GM19238 (cell line): Measurements from ENCODE around the gene VSIG1.
A peak's percentile ranks its signal among the peaks of the same experiment; 100 is the strongest.

Source experiments
- DNase-seq: peaks from one replicate; pipeline ENCODE4 v3.0.0; 2011; ENCODE audit warnings: low spot score; ENCODE audit not compliant: insufficient read length

The VSIG1 gene

DNA sequence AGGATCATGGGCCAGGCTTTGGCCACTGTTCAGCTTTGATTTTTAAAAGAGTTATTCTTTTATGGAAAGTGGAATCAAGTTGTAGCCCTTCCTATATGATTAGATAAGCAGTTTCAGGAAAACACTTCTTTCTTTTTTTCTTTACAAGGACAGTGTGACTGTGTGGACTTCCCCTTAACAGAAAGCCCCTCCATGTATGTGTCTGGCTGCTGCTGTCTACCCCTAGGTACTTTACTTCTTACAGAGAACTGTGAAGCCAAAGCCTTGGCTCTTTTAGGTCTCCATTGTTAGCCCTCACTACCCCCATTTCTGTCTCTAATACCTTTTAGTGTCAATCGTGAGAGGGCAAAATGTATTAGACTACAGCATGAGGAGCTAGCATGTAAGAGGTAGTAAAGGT lies 19.1 kb downstream of the VSIG1 start:
- DNase-seq: no peak

- DNase-seq: no peak
Observed at GRCh38 chrX:108064613-108065012, 19.7 kb downstream of the VSIG1 start.

DNA sequence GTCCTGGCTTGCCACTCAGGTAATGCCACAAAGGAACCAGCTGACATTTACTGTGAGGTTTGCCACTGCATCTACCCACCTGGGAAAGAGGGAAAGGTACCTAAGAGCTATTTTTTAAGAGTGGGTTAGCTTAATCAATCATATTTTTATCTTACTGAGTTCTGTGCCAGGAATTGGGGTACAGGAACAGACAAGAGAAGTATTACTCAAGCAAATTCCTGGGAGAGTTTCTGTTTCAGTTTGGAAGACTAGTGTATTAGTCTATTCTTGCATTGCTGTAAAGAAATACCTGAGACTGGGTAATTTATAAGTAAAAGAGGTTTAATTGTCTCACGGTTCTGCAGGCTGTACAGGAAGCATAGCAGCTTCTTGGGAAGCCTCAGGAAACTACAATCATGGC lies 23.3 kb downstream of the VSIG1 start:
- no peak for DNase-seq

DNA sequence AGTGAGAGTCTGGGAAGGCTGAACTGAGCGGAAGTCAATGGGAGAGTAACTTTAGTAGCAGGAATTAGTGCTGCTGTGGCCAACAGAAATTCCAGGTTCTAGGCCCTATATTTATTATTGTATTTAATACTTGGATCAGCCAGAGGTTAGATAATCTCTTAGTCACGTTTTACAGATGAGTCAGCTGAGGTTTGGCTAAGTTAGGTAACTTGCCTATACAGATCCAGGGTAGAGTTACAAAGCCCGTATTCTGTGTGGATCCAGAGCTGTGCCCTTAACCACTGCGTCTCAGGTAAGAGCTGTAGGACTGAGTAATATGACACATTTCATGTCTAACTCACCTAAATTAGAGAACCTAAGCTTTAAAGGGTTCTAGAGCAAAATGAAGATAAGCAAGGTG lies 26.0 kb downstream of the VSIG1 start:
- DNase-seq: no peak

- DNase-seq: no peak
Observed at GRCh38 chrX:108071578-108071977, 26.7 kb downstream of the VSIG1 start.

DNA sequence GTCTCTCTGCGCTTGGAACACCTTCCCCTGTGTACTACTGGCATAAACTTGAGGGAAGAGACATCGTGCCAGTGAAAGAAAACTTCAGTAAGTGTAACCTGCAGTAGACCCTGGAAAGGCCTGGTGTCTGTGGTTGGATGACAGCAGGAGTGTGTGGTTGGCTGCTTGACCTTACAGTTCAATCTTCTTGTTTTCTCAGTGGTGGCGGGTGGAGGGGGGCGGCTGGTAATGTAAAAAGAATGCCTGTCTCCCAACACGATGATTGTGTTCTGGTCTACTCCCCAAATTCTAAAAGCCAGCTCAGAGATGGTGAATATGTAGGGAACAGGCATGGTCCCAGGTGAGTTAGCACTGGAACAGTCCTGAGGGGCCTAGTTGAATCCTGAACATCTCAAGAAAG lies 27.9 kb downstream of the VSIG1 start:
- DNase-seq: no peak

DNA sequence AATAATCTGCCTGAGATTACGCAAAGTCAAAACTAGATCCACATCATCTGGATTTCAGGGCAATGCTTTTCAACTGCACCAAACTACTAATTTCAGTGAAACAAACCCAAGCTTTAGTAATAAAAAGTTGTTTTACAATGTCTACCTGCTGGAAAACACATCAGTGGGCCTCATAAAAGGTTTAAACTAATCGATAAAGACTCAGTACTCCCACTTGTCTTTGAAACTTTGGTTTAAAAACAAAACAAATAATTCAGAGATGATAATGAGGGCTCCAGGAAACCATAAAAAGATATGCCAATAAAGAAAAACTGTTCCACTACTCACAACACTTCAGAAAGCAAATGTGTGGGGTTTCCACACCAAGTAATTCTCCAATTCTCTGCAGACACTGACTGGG lies 36.2 kb downstream of the VSIG1 start:
- no peak for DNase-seq

DNA sequence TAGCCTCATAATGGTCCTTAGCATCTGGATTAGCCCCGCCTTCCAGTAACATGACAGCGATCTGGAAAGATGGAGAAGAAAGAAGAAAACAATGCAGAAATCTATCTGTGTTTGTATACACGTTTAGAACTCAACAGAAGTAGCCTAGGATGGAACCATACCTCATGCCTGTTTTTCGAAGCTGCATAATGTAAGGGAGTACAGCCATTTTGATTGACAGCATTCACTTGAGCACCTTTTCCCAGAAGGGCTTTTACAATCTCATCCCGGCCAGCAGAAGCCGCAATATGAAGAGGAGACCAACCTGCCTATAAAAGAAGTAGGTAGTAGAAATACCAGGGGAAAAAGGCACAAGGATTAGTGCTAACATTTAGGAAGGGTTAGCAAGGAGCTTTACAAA lies 42.9 kb downstream of the VSIG1 start:
- no peak for DNase-seq

- no peak for DNase-seq
Observed at GRCh38 chrX:108088511-108088910, 43.6 kb downstream of the VSIG1 start.

GRCh38 chrX:108090491-108091263 lies 45.8 kb downstream of the VSIG1 start:
- peak; percentile 27 for DNase-seq

DNA sequence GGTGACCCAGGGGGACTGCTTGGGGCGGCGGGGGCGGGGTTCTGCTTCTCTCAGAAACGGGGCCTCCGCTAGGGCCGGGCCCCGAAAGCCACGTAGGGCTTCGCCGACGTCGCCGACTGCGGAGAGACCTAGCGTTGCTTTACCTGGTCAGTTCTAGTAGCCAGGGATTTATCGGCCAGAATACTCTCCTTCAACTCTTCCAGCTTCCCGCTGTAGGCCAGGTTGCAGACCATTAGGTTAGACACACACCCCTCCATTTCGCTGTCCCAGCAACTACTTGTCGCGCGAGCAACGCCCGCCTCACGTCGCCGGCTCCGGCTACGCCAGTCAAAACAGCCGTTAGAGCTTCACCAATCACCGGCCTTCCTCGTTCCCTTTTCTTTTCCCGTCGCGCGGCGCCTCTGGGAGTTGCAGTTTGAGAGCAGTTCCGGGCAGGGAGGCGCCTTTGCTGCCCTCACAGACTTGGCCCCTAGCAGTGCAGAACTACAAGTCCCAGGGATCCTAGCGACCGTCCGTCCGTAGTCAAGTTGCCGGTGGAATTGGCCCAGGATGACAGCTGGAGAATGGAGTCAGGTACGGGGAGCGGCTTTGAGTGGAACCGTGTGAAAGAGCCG lies 46.5 kb downstream of the VSIG1 start, which contains the start of the genes ATG4A and PSMD10:
Gene ATG4A (plus strand): TSS at position 515 of the 614 bp plus-strand sequence. CDS start 49 bp downstream, at position 564.
Gene PSMD10 (minus strand): TSS at position 279 of the 614 bp plus-strand sequence. CDS start 22 bp downstream, at position 257.
- DNase-seq: peak; percentile 39

- no peak for DNase-seq
Observed at GRCh38 chrX:108091878-108092291, 47.0 kb downstream of the VSIG1 start.

GRCh38 chrX:108097380-108097779 lies 52.5 kb downstream of the VSIG1 start:
- no peak for DNase-seq

- DNase-seq: no peak
Observed at GRCh38 chrX:108105473-108105872, 60.6 kb downstream of the VSIG1 start.

GRCh38 chrX:108114541-108114940 lies 69.7 kb downstream of the VSIG1 start:
- no peak for DNase-seq

DNA sequence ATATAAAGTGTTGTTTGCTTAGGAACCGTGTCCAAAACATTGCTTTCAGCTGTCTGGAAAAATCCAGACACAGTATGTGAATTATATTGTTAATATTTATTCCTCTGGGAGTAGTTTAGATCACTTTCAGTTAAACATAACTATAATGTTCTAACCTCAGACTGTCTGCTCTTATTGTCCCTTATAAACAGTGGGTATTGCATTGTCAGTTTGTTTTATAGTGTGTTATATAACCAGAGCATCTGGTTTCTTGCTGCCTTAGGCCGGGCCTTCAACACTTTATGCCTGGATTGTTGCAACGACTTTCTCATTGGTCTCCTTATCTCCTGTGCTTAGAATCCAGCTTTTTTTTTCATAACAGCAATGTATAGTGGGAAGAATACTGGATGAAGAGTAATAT lies 73.1 kb downstream of the VSIG1 start:
- DNase-seq: no peak

- DNase-seq: no peak
Observed at GRCh38 chrX:108121291-108121690, 76.4 kb downstream of the VSIG1 start.

GRCh38 chrX:108122748-108123147 lies 77.9 kb downstream of the VSIG1 start:
- DNase-seq: no peak

DNA sequence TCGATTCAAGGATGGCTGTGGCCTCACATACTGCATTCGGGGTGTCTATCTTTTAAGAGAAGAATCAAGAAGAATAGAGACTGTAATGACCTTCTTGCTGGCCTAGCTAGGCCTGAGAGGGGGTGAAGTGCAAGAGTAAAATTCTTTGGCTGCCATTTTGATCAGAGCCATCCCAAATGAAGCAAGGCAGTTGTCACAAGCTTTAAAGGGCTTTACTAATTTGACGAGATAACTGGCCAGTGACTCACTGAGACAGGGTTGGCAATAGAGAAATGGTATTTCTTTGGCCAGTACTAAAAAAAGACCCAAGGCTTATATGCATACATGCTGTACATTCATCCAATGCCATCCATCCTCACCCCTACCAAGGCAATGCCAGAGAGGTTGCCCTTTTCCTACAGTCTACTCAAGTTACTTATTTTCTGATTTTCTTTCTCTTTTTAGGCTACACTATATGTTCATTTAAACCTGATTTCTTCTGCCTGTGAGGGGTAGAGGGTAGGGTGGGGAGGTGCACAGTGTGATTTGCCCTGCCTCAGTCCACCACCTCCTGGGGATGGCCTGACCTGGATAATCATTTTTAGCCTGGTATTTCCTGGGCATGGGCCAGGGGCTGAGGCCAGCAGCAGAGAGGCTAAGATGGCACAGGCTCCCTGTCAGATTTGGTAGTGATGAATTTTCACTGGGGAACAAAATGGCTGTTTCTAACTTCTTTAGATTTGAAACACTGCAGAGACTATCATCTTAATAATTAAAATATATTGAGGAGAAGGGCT lies 78.9 kb downstream of the VSIG1 start:
- no peak for DNase-seq

DNA sequence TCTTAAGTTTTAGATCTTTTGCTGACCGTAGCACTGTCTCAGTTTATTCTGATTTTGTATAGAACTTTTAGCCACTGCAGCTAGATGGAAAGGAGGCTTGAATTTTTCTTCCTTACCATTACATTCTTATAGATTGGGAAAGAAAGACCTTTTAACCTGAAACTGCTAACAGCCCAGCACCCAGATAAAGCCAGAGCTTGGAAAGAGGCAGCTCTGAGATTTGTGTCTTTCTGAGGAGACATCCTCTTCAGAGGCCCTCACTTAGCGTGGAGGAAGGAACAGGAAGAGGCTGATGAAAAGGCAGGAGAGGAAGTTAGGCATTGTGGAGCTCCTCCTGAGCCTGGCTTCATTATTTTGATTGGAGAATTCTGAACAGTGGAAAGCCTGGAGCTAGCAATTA lies 81.8 kb downstream of the VSIG1 start:
- no peak for DNase-seq

GRCh38 chrX:108127152-108127551 lies 82.3 kb downstream of the VSIG1 start:
- DNase-seq: no peak
